Liver (tissue), 9 donors: ENCODE measurements around the gene C19orf67. TPM values are rescaled to one million over a fixed set of nuclear protein-coding genes. Genes with fewer than 3 reads are reported as not detected.

Source experiments
- DNase-seq: peaks from one replicate; pipeline ENCODE4 v3.0.0-alpha.2; 2017; ENCODE audit warnings: low spot score
- H3K27ac ChIP-seq, 2 donors: one replicate each; pipeline ENCODE4 v1.7.0; 2013; ENCODE audit warnings: inconsistent platforms in 2 of 2, low read length in 2 of 2, control low read depth in 1 of 2, low read depth in 1 of 2, mild to moderate bottlenecking in 1 of 2
- H3K27me3 ChIP-seq, 4 donors: one replicate each; pipeline versions ENCODE4 v1.6.1 to v1.7.0; 2013; ENCODE audit warnings: low read length in 3 of 4, inconsistent platforms in 1 of 4, mild to moderate bottlenecking in 1 of 4, moderate library complexity in 1 of 4; ENCODE audit not compliant: control insufficient read depth in 4 of 4, insufficient read depth in 4 of 4
- H3K36me3 ChIP-seq, 4 donors: one replicate each; pipeline versions ENCODE4 v1.6.1 to v1.7.0; 2013; ENCODE audit warnings: low read length in 3 of 4, mild to moderate bottlenecking in 3 of 4, low read depth in 1 of 4, moderate library complexity in 1 of 4; ENCODE audit not compliant: control insufficient read depth in 4 of 4, insufficient read depth in 3 of 4
- H3K4me1 ChIP-seq, 4 donors: one replicate each; pipeline versions ENCODE4 v1.6.1 to v1.7.0; 2013; ENCODE audit warnings: low read length in 3 of 4, mild to moderate bottlenecking in 3 of 4, moderate library complexity in 1 of 4; ENCODE audit not compliant: control insufficient read depth in 4 of 4, insufficient read depth in 4 of 4
- H3K4me3 ChIP-seq, 3 donors: one replicate each; pipeline versions ENCODE4 v1.6.1 to v1.7.0; 2013; ENCODE audit warnings: low read length in 3 of 3, control low read depth in 1 of 3, low read depth in 1 of 3, mild to moderate bottlenecking in 1 of 3
- H3K9ac ChIP-seq, 2 donors: one replicate each; pipeline ENCODE4 v1.7.0; 2013; ENCODE audit warnings: low read length in 2 of 2, mild to moderate bottlenecking in 2 of 2, moderate library complexity in 2 of 2, control low read depth in 1 of 2, low read depth in 1 of 2
- H3K9me3 ChIP-seq, 4 donors: one replicate each; pipeline versions ENCODE4 v1.6.1 to v1.7.0; 2013; ENCODE audit warnings: low read length in 3 of 4; ENCODE audit not compliant: control insufficient read depth in 4 of 4
- CTCF ChIP-seq: fragments of 150-350 bp; IDR thresholded peaks from 2 replicates; pipeline ENCODE4 v1.5.1; 2017; ENCODE audit warnings: improper control_type of control experiment, low read depth, low read length; ENCODE audit not compliant: missing input control
- EGR1 ChIP-seq, 2 donors: IDR thresholded peaks; 2 replicates each; pipeline ENCODE4 v1.6.1; 2016 to 2018; ENCODE audit warnings: antibody characterized with exemption in 2 of 2, low read depth in 2 of 2
- FOXA1 ChIP-seq: IDR thresholded peaks from 2 replicates; pipeline ENCODE4 v1.6.1; 2016; ENCODE audit warnings: antibody characterized with exemption
- FOXA2 ChIP-seq: IDR thresholded peaks from 2 replicates; pipeline ENCODE4 v1.6.1; 2016; ENCODE audit warnings: antibody characterized with exemption
- GABPA ChIP-seq, 2 donors: IDR thresholded peaks in 1 of 2; conservative IDR thresholded peaks in 1 of 2; 2 replicates each; pipeline ENCODE4 v1.6.1; 2016; ENCODE audit warnings: antibody characterized with exemption in 2 of 2, mild to moderate bottlenecking in 1 of 2, moderate library complexity in 1 of 2
- HNF4A ChIP-seq, 2 donors: conservative IDR thresholded peaks; 2 replicates each; pipeline ENCODE4 v1.6.1; 2016; ENCODE audit warnings: antibody characterized with exemption in 2 of 2, mild to moderate bottlenecking in 2 of 2
- HNF4G ChIP-seq: IDR thresholded peaks from 2 replicates; pipeline ENCODE4 v1.6.1; 2016; ENCODE audit warnings: antibody characterized with exemption
- JUND ChIP-seq, 2 donors: IDR thresholded peaks; 2 replicates each; pipeline ENCODE4 v1.6.1; 2016; ENCODE audit warnings: antibody characterized with exemption in 2 of 2
- NR2F2 ChIP-seq: IDR thresholded peaks from 2 replicates; pipeline ENCODE4 v1.6.1; 2016; ENCODE audit warnings: antibody characterized with exemption
- RAD21 ChIP-seq, 2 donors: IDR thresholded peaks; 2 replicates each; pipeline ENCODE4 v1.6.1; 2016; ENCODE audit warnings: antibody characterized with exemption in 2 of 2, mild to moderate bottlenecking in 2 of 2
- RXRA ChIP-seq, 2 donors: IDR thresholded peaks; 2 replicates each; pipeline ENCODE4 v1.6.1; 2017 to 2018; ENCODE audit warnings: antibody characterized with exemption in 2 of 2, mild to moderate bottlenecking in 1 of 2
- SP1 ChIP-seq: IDR thresholded peaks from 2 replicates; pipeline ENCODE4 v1.6.1; 2018; ENCODE audit warnings: antibody characterized with exemption, mild to moderate bottlenecking
- TAF1 ChIP-seq: conservative IDR thresholded peaks from 2 replicates; pipeline ENCODE4 v1.6.1; 2016; ENCODE audit warnings: antibody characterized with exemption, mild to moderate bottlenecking
- YY1 ChIP-seq: IDR thresholded peaks from 2 replicates; pipeline ENCODE4 v1.6.1; 2016; ENCODE audit warnings: antibody characterized with exemption, mild to moderate bottlenecking
- ZBTB33 ChIP-seq: IDR thresholded peaks from 2 replicates; pipeline ENCODE4 v1.6.1; 2016; ENCODE audit warnings: antibody characterized with exemption
- WGBS: extraction: QIAGEN DNeasy Blood & Tissue Kit; methylation state at CpG from one replicate; pipeline ENCODE4 v1.1.7; 2013; 5-methylcytosine and 5-hydroxymethylcytosine counted together
- polyA plus RNA-seq, 2 donors: library from polyadenylated mRNA; stranded (reverse) in 1 of 2; unstranded in 1 of 2; fragments of 200-250 nt in 1 of 2; fragments of >200 nt in 1 of 2; fragmentation: Nextera tagmentation in 1 of 2; extraction: Ambion mirVana in 1 of 2; gene quantifications; one replicate each; pipeline versions ENCODE4 v1.2.1 to v1.2.3, GENCODE V29; 2013 to 2015
- total RNA-seq, 2 donors: library from RNA; depleted of rRNA; stranded (reverse); fragments of >200 nt; gene quantifications; one replicate each; pipeline ENCODE4 v1.2.3, GENCODE V29; 2014
- TF ChIP-seq, protein P1 (sequence below): IDR thresholded peaks from 2 replicates; pipeline ENCODE4 v1.6.1; 2016; ENCODE audit warnings: antibody characterized with exemption
- TF ChIP-seq, protein P2 (sequence below): IDR thresholded peaks from 2 replicates; pipeline ENCODE4 v1.6.1; 2016; ENCODE audit warnings: antibody characterized with exemption
- TF ChIP-seq, protein P3 (sequence below): IDR thresholded peaks from 2 replicates; pipeline ENCODE4 v1.6.1; 2016; ENCODE audit warnings: antibody characterized with exemption, mild to moderate bottlenecking
- donor health status: healthy.
- donor health status: healthy.
- donor health status: healthy.
- donor health status: healthy.
- donor health status: healthy.

Gene C19orf67
- total and polyA plus RNA-seq, 4 donors, result 0.25 TPM; not detected in 3

DNA sequence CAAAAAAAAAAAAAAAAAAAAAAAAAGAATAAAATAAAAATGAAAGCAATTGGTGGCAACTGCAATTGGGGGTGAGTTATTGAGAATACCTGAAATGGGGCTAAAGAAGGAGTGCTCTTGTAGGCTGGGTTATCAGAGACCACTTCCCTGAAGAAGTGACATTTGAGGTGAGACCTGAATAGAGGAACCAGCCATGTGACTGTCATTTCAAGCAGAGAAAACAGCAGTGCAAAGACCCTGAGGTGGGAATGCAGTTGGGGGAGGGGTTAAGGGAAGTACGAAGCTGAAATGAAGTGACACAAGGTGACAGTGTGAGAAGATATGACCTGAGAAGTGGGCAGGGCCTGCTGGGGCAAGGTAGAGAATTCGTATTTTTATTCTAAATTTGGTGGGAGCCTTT lies 19.4 kb downstream of the C19orf67 start:
- WGBS, result 71% methylated on average over 2 of the region's 2 CpGs
- Histone ChIP-seq H3K36me3 (no peaks in the 10 kb centered on the region), H3K4me1 (peaks cover 0 to 12% (median 4%) of the 10 kb centered on the region in 4 donors), H3K9me3 (no peaks in the 10 kb centered on the region), H3K27me3 (no peaks in the 10 kb centered on the region), H3K27ac (no peak overlapping the region), H3K4me3 (no peak overlapping the region), H3K9ac (no peak overlapping the region)
- DNase-seq, result no peak
- TF ChIP-seq HNF4A (conservative IDR thresholded peaks at IDR 0.05), result no peak
- no peak for TF ChIP-seq FOXA1
- TF ChIP-seq TAF1, result no peak
- TF ChIP-seq, protein P1, sequence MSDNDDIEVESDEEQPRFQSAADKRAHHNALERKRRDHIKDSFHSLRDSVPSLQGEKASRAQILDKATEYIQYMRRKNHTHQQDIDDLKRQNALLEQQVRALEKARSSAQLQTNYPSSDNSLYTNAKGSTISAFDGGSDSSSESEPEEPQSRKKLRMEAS, result no peak
- TF ChIP-seq HNF4G, result no peak
- no peak for TF ChIP-seq EGR1 (IDR thresholded peaks at IDR 0.05; ENCODE audit: low read depth in 2 of 2)
- no peak for TF ChIP-seq RAD21 (IDR thresholded peaks at IDR 0.05)
- TF ChIP-seq GABPA (IDR thresholded peaks at IDR 0.05 in 1 of 2, conservative IDR thresholded peaks at IDR 0.05 in 1 of 2), result no peak

GRCh38 chr19:14063105-14063504 lies 22.5 kb downstream of the C19orf67 start:
- TF ChIP-seq FOXA2 (no peak), ZBTB33 (no peak), NR2F2 (no peak), FOXA1 (no peak), RXRA (IDR thresholded peaks at IDR 0.05) (no peak), SP1 (no peak), TAF1 (no peak), HNF4G (no peak), JUND (IDR thresholded peaks at IDR 0.05) (no peak), EGR1 (IDR thresholded peaks at IDR 0.05; ENCODE audit: low read depth in 2 of 2) (no peak), GABPA (IDR thresholded peaks at IDR 0.05 in 1 of 2, conservative IDR thresholded peaks at IDR 0.05 in 1 of 2) (no peak), HNF4A (conservative IDR thresholded peaks at IDR 0.05) (no peak), CTCF (no peak), RAD21 (IDR thresholded peaks at IDR 0.05) (no peak), YY1 (no peak)
- TF ChIP-seq, protein P2, sequence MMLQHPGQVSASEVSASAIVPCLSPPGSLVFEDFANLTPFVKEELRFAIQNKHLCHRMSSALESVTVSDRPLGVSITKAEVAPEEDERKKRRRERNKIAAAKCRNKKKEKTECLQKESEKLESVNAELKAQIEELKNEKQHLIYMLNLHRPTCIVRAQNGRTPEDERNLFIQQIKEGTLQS, result no peak
- TF ChIP-seq, protein P3, sequence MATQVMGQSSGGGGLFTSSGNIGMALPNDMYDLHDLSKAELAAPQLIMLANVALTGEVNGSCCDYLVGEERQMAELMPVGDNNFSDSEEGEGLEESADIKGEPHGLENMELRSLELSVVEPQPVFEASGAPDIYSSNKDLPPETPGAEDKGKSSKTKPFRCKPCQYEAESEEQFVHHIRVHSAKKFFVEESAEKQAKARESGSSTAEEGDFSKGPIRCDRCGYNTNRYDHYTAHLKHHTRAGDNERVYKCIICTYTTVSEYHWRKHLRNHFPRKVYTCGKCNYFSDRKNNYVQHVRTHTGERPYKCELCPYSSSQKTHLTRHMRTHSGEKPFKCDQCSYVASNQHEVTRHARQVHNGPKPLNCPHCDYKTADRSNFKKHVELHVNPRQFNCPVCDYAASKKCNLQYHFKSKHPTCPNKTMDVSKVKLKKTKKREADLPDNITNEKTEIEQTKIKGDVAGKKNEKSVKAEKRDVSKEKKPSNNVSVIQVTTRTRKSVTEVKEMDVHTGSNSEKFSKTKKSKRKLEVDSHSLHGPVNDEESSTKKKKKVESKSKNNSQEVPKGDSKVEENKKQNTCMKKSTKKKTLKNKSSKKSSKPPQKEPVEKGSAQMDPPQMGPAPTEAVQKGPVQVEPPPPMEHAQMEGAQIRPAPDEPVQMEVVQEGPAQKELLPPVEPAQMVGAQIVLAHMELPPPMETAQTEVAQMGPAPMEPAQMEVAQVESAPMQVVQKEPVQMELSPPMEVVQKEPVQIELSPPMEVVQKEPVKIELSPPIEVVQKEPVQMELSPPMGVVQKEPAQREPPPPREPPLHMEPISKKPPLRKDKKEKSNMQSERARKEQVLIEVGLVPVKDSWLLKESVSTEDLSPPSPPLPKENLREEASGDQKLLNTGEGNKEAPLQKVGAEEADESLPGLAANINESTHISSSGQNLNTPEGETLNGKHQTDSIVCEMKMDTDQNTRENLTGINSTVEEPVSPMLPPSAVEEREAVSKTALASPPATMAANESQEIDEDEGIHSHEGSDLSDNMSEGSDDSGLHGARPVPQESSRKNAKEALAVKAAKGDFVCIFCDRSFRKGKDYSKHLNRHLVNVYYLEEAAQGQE, result no peak
- TF ChIP-seq, protein P1, result no peak
- Histone ChIP-seq H3K9me3 (no peaks in the 10 kb centered on the region), H3K4me3 (no peak overlapping the region), H3K9ac (no peak overlapping the region), H3K4me1 (peaks cover 0 to 39% (median 24%) of the 10 kb centered on the region in 4 donors), H3K27me3 (peaks cover 0 to 3% (median 0%) of the 10 kb centered on the region in 4 donors), H3K36me3 (peaks cover 0 to 2% (median 0%) of the 10 kb centered on the region in 4 donors), H3K27ac (no peak overlapping the region)
- 77% methylated on average over 7 of the region's 7 CpGs for WGBS
- DNase-seq, result no peak
